H9 (cell line): Measurements from ENCODE around the gene PRR5L. TPM values are rescaled to one million over a fixed set of nuclear protein-coding genes. Genes with fewer than 3 reads are reported as not detected.

Experiments used
- DNase-seq: peaks from one replicate; pipeline ENCODE4 v3.0.0-alpha.2; 2017
- H2AFZ ChIP-seq: one replicate; pipeline ENCODE4 v1.6.1; 2013; ENCODE audit warnings: mild to moderate bottlenecking, low read length, control low read depth, moderate library complexity
- H2AK5ac ChIP-seq: 2 replicates; pipeline ENCODE4 v1.6.1; 2013; ENCODE audit warnings: low read length, control low read depth, mixed read lengths; ENCODE audit not compliant: insufficient read length
- H2BK120ac ChIP-seq: one replicate; pipeline ENCODE4 v1.6.1; 2013; ENCODE audit warnings: low read depth, mild to moderate bottlenecking, low read length, control low read depth, inconsistent platforms; ENCODE audit not compliant: poor library complexity, severe bottlenecking
- H2BK12ac ChIP-seq: 2 replicates; pipeline ENCODE4 v1.6.1; 2013; ENCODE audit warnings: low read length, control low read depth, mixed read lengths, low read depth; ENCODE audit not compliant: insufficient read length
- H2BK15ac ChIP-seq: 2 replicates; pipeline ENCODE4 v1.6.1; 2013; ENCODE audit warnings: low read depth, low read length, control low read depth
- H2BK20ac ChIP-seq: one replicate; pipeline ENCODE4 v1.6.1; 2013; ENCODE audit warnings: low read depth, mild to moderate bottlenecking, low read length, control low read depth, inconsistent platforms; ENCODE audit not compliant: poor library complexity, severe bottlenecking
- H2BK5ac ChIP-seq: 2 replicates; pipeline ENCODE4 v1.6.1; 2013; ENCODE audit warnings: low read length, control low read depth, mixed read lengths; ENCODE audit not compliant: insufficient read length
- H3K14ac ChIP-seq: 2 replicates; pipeline ENCODE4 v1.6.1; 2013; ENCODE audit warnings: low read length, control low read depth; ENCODE audit not compliant: insufficient read depth
- H3K18ac ChIP-seq: 2 replicates; pipeline ENCODE4 v1.6.1; 2013; ENCODE audit warnings: low read depth, mild to moderate bottlenecking, mixed read lengths, low read length, control low read depth; ENCODE audit not compliant: insufficient read length
- H3K23ac ChIP-seq: 2 replicates; pipeline ENCODE4 v1.6.1; 2013; ENCODE audit warnings: low read length, control low read depth, mixed read lengths, low read depth; ENCODE audit not compliant: insufficient read length
- H3K23me2 ChIP-seq: 2 replicates; pipeline ENCODE4 v1.6.1; 2013; ENCODE audit warnings: low read depth, mild to moderate bottlenecking, mixed read lengths, low read length, control low read depth; ENCODE audit not compliant: insufficient read length, poor library complexity, severe bottlenecking
- H3K27ac ChIP-seq: 2 replicates; pipeline ENCODE4 v1.5.1; 2013; ENCODE audit warnings: low read length, control low read depth, mixed read lengths, low read depth; ENCODE audit not compliant: insufficient read length
- H3K27me3 ChIP-seq: 2 replicates; pipeline ENCODE4 v1.6.1; 2013; ENCODE audit warnings: low read length, control low read depth, inconsistent platforms; ENCODE audit not compliant: insufficient read depth
- H3K4ac ChIP-seq: 2 replicates; pipeline ENCODE4 v1.6.1; 2013; ENCODE audit warnings: low read depth, mild to moderate bottlenecking, control low read depth, inconsistent platforms, low read length, moderate library complexity
- H3K4me1 ChIP-seq: 2 replicates; pipeline ENCODE4 v1.6.1; 2013; ENCODE audit warnings: low read length, control low read depth, inconsistent platforms; ENCODE audit not compliant: insufficient read depth
- H3K4me2 ChIP-seq: 2 replicates; pipeline ENCODE4 v1.6.1; 2013; ENCODE audit warnings: low read length, control low read depth, mixed read lengths; ENCODE audit not compliant: insufficient read length, insufficient read depth
- H3K56ac ChIP-seq: 2 replicates; pipeline ENCODE4 v1.6.1; 2013; ENCODE audit warnings: low read depth, mild to moderate bottlenecking, mixed read lengths, low read length, control low read depth; ENCODE audit not compliant: insufficient read length
- H3K79me1 ChIP-seq: 2 replicates; pipeline ENCODE4 v1.6.1; 2013; ENCODE audit warnings: low read depth, mild to moderate bottlenecking, moderate library complexity, low read length, control low read depth, inconsistent platforms; ENCODE audit not compliant: insufficient read depth, poor library complexity, severe bottlenecking
- H3K79me2 ChIP-seq: 2 replicates; pipeline ENCODE4 v1.6.1; 2013; ENCODE audit warnings: low read length, control low read depth, inconsistent platforms; ENCODE audit not compliant: insufficient read depth
- H3K9ac ChIP-seq: 2 replicates; pipeline ENCODE4 v1.6.1; 2013; ENCODE audit warnings: low read length, control low read depth, mixed read lengths; ENCODE audit not compliant: insufficient read length; ENCODE audit errors: extremely low read depth
- H3K9me3 ChIP-seq: one replicate; pipeline ENCODE4 v1.6.1; 2013; ENCODE audit warnings: low read depth, low read length, inconsistent platforms; ENCODE audit not compliant: control insufficient read depth
- H3T11ph ChIP-seq: one replicate; pipeline ENCODE4 v1.6.1; 2013; ENCODE audit warnings: mild to moderate bottlenecking, low read length, control low read depth, inconsistent platforms
- H4K20me1 ChIP-seq: one replicate; pipeline ENCODE4 v1.6.1; 2013; ENCODE audit not compliant: control insufficient read depth, insufficient read length, insufficient read depth
- H4K5ac ChIP-seq: 2 replicates; pipeline ENCODE4 v1.6.1; 2013; ENCODE audit warnings: low read depth, mild to moderate bottlenecking, mixed read lengths, low read length, control low read depth; ENCODE audit not compliant: insufficient read length
- H4K8ac ChIP-seq: replicated peaks from 2 replicates; pipeline ENCODE4 v1.6.1; 2013; ENCODE audit warnings: low read length, control low read depth, mixed read lengths, low read depth; ENCODE audit not compliant: insufficient read length
- H4K91ac ChIP-seq: 2 replicates; pipeline ENCODE4 v1.6.1; 2013; ENCODE audit warnings: low read depth, mild to moderate bottlenecking, moderate library complexity, mixed read lengths, low read length, control low read depth; ENCODE audit not compliant: insufficient read length
- H3K27ac Mint-ChIP-seq, 3 experiments: 2 replicates in 2 of 3; 3 replicates in 1 of 3; pipeline ENCODE4 v1.8.0; 2020 to 2021; ENCODE audit warnings: mixed read lengths in 3 of 3, mild to moderate bottlenecking in 1 of 3, moderate library complexity in 1 of 3
- H3K27me3 Mint-ChIP-seq: 2 replicates; pipeline ENCODE4 v1.8.0; 2021; ENCODE audit warnings: low read depth, mild to moderate bottlenecking, moderate library complexity, mixed read lengths
- H3K36me3 Mint-ChIP-seq, 3 experiments: 2 replicates in 2 of 3; 3 replicates in 1 of 3; pipeline ENCODE4 v1.8.0; 2020 to 2021; ENCODE audit warnings: low read depth in 3 of 3, mixed read lengths in 3 of 3; ENCODE audit not compliant: insufficient read depth in 1 of 3
- H3K4me1 Mint-ChIP-seq, 2 experiments: 2 replicates each; pipeline ENCODE4 v1.8.0; 2020; ENCODE audit warnings: mixed read lengths in 2 of 2
- H3K4me3 Mint-ChIP-seq, 2 experiments: 2 replicates in 1 of 2; 3 replicates in 1 of 2; pipeline ENCODE4 v1.8.0; 2020 to 2021; ENCODE audit warnings: mild to moderate bottlenecking in 2 of 2, mixed read lengths in 2 of 2, moderate library complexity in 1 of 2
- H3K9me3 Mint-ChIP-seq, 2 experiments: 2 replicates in 1 of 2; 3 replicates in 1 of 2; pipeline ENCODE4 v1.8.0; 2020; ENCODE audit warnings: mild to moderate bottlenecking in 2 of 2, mixed read lengths in 2 of 2, moderate library complexity in 1 of 2
- CTCF ChIP-seq: fragments of 200-600 bp; sonication (generic); conservative IDR thresholded peaks from 3 replicates; pipeline ENCODE4 v1.8.0; 2021; ENCODE audit warnings: antibody characterized with exemption, mild to moderate bottlenecking
- WGBS: extraction: QIAGEN DNeasy Blood & Tissue Kit; methylation state at CpG from one replicate; pipeline ENCODE4 v1.1.7; 2013; ENCODE audit warnings: missing lambda C conversion rate, low lambda C conversion rate, mixed read lengths; ENCODE audit not compliant: insufficient read length; ENCODE audit errors: extremely low coverage; 5-methylcytosine and 5-hydroxymethylcytosine counted together
- total RNA-seq: library from RNA; stranded (reverse); gene quantifications from 2 replicates; pipeline ENCODE4 v1.2.1, GENCODE V29; 2021

The PRR5L gene
- total RNA-seq, 1 experiment from 2014 or later: 5.6 TPM

GRCh38 chr11:36360826-36361415 is 64.8 kb downstream of the PRR5L start:
- no peak overlapping the region for H3K4me2 ChIP-seq

More at GRCh38 chr11:36360826-36361415, 64.8 kb downstream of the PRR5L start:
- Mint-ChIP-seq H3K36me3 (no peaks in the 10 kb centered on the region), H3K27me3 (peaks cover 14% of the 10 kb centered on the region), H3K4me1 (peaks cover 22 to 26% of the 10 kb centered on the region in 2 experiments), H3K4me3 (no peak overlapping the region), H3K9me3 (no peaks in the 10 kb centered on the region), H3K27ac (no peak overlapping the region; a peak in 1 of 7 replicates)
- Histone ChIP-seq H3K23me2 (no peaks in the 10 kb centered on the region), H3K9me3 (no peaks in the 10 kb centered on the region), H3T11ph (no peak overlapping the region), H2BK5ac (no peak overlapping the region), H2AFZ (no peak overlapping the region), H2BK120ac (no peak overlapping the region), H3K9ac (no peak overlapping the region), H4K8ac (no peak overlapping the region), H3K27me3 (no peaks in the 10 kb centered on the region), H2BK20ac (no peak overlapping the region), H3K4me1 (no peaks in the 10 kb centered on the region; the same call in 1 of the 2 replicates), H3K14ac (no peak overlapping the region), H3K79me2 (no peaks in the 10 kb centered on the region), H3K4ac (no peak overlapping the region), H3K18ac (no peak overlapping the region), H3K27ac (no peak overlapping the region), H3K56ac (no peak overlapping the region), H2AK5ac (no peak overlapping the region), H4K20me1 (no peaks in the 10 kb centered on the region), H3K23ac (no peak overlapping the region), H4K91ac (no peak overlapping the region), H2BK15ac (no peak overlapping the region), H2BK12ac (no peak overlapping the region), H3K79me1 (no peaks in the 10 kb centered on the region), H4K5ac (no peak overlapping the region)
- no peak for TF ChIP-seq CTCF
- no peak for DNase-seq
- WGBS: no CpG with 5 or more reads among the region's 4 CpGs
